GM20000 (cell line): ENCODE data around the gene LSMEM2.

Experiments
- DNase-seq: peaks from one replicate; pipeline ENCODE4 v3.0.0; 2012; ENCODE audit warnings: low spot score
- TF ChIP-seq, protein P1 (sequence below): IDR thresholded peaks from 2 replicates; pipeline ENCODE4 v1.5.1; 2012; ENCODE audit warnings: mild to moderate bottlenecking, control low read depth; ENCODE audit errors: extremely low read depth, missing control alignments

Gene LSMEM2

DNA sequence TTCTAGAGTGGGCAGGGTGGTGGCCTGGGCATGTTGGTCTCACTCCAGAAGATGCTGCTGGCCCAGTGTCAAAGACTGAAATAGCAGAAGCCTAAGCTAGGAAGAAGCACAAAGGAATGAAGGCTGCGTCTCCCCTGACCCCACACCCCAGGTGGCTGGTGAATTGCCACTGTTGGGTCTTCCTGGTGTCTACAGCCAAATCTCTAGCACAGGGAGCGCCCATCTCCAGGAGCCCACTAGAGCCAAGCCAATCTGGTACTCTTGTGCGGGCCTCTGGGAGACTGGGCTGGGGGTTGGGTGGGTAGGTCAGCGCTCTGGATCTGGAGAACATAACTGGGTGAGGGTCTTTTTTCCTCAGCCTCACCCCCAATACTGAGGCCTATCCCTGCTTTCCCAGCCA lies 48.2 kb downstream of the LSMEM2 start:
- no peak for DNase-seq
- TF ChIP-seq, protein P1, sequence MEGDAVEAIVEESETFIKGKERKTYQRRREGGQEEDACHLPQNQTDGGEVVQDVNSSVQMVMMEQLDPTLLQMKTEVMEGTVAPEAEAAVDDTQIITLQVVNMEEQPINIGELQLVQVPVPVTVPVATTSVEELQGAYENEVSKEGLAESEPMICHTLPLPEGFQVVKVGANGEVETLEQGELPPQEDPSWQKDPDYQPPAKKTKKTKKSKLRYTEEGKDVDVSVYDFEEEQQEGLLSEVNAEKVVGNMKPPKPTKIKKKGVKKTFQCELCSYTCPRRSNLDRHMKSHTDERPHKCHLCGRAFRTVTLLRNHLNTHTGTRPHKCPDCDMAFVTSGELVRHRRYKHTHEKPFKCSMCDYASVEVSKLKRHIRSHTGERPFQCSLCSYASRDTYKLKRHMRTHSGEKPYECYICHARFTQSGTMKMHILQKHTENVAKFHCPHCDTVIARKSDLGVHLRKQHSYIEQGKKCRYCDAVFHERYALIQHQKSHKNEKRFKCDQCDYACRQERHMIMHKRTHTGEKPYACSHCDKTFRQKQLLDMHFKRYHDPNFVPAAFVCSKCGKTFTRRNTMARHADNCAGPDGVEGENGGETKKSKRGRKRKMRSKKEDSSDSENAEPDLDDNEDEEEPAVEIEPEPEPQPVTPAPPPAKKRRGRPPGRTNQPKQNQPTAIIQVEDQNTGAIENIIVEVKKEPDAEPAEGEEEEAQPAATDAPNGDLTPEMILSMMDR, result no peak

DNA sequence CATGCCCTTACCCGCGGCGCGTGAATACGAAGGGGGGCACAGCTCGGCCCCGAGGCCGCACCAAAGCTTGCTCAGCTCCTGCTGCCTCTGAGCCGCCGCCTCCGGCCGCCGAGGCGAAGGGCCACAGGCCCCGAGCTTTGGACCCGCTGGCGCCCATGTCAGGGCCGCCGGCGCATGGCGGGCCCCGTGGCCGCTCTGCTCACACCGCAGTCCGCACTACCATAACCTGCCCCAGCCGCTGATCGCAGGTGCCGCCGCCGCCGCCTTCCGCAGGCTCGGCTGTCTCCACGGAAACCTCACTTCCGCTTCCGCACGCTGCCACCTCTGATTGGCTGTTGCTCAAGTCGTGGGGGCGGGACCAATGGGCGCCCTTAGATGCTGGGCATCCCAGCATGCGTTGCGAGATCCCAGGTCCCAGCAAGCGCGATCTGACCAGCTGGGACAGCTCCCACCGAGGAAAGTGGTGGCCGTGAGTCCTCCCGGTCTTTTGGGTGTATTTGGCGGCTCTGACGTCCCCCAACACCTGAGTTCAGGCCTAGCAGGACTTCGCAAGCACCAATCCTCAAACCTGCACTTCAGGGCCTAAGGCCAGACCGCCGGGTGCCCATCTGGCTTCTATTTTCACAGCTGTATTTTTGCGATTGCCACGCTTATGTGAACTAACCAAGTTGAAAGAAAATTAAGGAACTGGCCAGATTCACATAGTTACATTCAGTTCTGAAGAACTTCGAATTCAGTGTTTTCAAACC lies 49.2 kb downstream of the LSMEM2 start, which contains the start of gene TUSC2:
TUSC2 (minus strand) TSS at position 281 of the 749 bp plus-strand sequence; CDS start at position 157, 124 bp downstream.
- peak; percentile 98 for DNase-seq
- TF ChIP-seq, protein P1, result no peak

DNA sequence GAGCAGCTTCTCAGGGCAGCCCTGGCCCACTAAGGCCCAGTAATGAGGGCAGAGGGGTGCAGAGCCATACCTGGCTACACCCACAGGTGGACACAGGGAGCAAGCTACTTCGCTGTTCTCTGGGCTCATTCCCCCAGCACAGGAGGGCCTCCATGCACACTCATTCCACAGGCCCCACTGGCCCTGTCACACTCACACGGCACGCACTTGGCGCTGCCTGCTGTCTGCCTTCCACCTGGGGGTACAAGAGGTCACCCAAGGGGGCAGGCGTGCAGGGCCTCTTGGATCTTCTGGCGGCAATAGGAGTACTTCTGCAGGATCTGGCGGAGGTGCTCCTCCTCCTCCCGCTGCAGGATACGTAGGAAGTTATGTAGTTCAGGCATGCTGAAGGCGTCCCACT lies 51.4 kb downstream of the LSMEM2 start:
- TF ChIP-seq, protein P1, result no peak
- DNase-seq, result no peak

DNA sequence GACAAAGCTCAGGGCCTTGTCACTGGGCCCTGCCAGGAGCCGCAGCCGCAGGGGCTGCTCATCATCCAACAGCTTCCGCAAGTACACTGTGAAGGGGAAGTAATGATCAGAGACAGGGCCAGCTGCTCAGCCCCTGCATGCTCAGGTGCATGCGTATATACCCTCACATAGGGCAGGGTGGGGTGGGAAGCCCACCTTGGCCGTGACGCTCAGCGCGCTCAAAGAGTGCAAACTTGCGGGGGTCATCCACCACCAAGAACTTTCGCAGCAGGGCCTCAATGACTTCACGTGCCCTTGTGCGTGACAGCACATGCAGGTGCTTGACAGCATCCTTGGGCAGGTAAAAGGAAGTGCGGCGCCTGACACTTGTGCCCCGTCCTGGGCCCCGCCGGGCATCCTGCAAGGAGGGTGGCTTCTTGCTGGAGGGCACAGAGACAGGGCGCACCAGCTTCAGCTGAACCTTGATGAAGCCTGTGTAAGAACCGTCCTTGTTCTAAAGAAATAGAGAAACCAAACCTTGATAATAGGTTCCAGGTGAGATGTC lies 52.5 kb downstream of the LSMEM2 start:
- no peak for DNase-seq
- TF ChIP-seq, protein P1, result no peak

DNA sequence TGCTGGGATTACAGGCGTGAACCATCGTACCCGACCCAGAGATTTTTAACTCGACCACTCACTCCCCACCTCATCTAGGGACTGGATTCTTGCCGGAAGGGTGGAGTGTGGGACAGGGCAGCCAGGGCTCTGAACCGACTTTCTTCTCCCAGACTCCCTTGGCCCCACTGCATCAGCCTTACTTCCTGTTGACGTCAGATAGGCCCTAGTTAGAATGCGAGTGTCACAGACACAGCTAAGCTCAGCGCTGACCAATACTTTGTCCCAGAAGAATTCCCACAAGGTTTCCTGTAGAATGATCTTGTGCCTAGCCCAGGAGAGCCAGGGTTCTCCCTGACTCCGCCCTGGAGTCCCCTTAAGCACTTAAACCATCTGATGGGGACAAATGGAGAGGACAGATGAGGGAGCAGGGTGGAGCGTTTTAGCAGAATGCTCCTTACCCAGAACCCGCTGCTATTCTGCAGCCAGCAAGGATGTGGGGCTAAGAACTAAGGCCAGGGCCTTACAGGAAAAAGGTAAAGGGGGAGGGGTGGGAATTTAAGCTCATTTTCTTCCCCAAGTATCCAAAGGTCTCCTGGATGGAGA lies 54.9 kb downstream of the LSMEM2 start:
- DNase-seq, result no peak
- TF ChIP-seq, protein P1, result no peak

DNA sequence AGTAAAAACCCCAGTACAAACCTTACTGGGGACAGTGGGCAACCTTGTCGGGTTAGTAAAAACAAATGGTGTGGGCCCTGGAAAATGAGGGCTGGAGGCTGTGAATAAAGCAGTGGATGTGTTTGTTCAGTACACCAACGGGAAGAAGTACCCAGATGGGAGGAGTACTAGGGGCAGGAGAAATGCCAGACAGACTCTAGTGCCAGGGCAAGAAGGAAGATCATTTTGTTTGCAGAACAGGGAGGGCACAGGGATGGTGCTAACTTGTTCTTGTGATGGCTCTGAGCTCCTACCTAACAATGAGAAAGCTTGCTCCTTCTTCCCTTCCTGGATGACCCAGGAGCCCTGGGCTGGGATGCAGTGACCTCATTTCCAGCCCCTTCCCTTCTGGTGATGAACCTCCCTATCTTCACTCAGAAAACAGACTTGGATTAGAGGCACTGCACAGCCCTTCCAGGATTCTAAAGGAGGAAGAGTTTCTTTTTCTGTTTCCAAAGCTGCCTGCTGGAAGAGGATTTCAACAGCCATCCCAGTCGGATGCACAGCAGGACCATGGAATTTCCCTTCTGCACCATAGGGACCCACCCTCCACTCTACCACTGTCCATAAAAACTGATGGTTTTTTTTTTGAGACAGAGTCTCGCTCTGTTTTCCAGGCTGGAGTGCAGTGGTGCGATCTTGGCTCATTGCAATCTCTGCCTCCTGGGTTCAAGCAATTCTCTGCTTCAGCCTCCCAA lies 55.6 kb downstream of the LSMEM2 start:
- TF ChIP-seq, protein P1, result no peak
- no peak for DNase-seq
